Keratinocyte (primary cell): ENCODE data around the gene CHMP2B.

Source experiments
- CTCF ChIP-seq, 3 experiments: IDR thresholded peaks in 1 of 3; conservative IDR thresholded peaks in 1 of 3; optimal IDR thresholded peaks in 1 of 3; 2 replicates in 2 of 3; 3 replicates in 1 of 3; pipeline versions ENCODE3 to v1.5.1; 2011; ENCODE audit warnings: low read length in 3 of 3, mild to moderate bottlenecking in 3 of 3, moderate library complexity in 2 of 3, control low read depth in 1 of 3, inconsistent platforms in 1 of 3; ENCODE audit not compliant: insufficient read depth in 2 of 3; ENCODE audit errors: extremely low read depth in 1 of 3
- EZH2 ChIP-seq: IDR thresholded peaks from one replicate; pipeline ENCODE4 v1.6.1; 2012; ENCODE audit warnings: inconsistent platforms, mild to moderate bottlenecking, low read length, moderate library complexity

DNA sequence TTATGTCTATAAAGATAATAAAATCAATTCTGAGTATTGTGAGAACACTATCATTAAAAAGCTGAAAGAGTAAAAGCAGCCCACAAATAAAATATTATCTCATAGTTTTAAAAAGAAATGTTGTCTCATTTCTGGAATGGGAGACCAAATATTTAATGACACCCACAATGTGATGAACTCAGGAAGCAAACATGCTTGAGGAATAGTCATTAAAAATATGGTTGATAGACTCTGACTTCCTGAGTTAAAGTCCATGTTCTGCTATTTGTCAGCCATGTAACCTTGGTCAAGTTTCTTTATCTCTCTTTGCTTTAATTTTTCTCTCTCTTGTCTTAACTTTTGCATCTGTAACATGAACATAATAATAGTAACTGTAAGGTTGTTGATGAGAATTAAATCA is 35.5 kb upstream of the CHMP2B start:
- TF ChIP-seq CTCF (optimal IDR thresholded peaks at IDR 0.05 in 1 of 3, IDR thresholded peaks at IDR 0.05 in 1 of 3, conservative IDR thresholded peaks at IDR 0.05 in 1 of 3; ENCODE audit: extremely low read depth in 1 of 3, insufficient read depth in 2 of 3, low read length in 3 of 3) (no peak), EZH2 (no peak)
